Neuronal stem cell (in vitro differentiated cells): ENCODE measurements around the gene COMTD1.

Source experiments
- DNase-seq: peaks from one replicate; pipeline ENCODE4 v3.0.0-alpha.2; 2013; ENCODE audit warnings: low spot score
- H2AFZ ChIP-seq: one replicate; pipeline ENCODE4 v1.6.1; 2013; ENCODE audit warnings: mild to moderate bottlenecking, low read length, inconsistent platforms
- H2AK5ac ChIP-seq: 2 replicates; pipeline ENCODE4 v1.6.1; 2013; ENCODE audit warnings: low read depth, mild to moderate bottlenecking, inconsistent platforms, low read length, moderate library complexity, mixed read lengths
- H2BK120ac ChIP-seq: 2 replicates; pipeline ENCODE4 v1.6.1; 2013; ENCODE audit warnings: low read depth, mild to moderate bottlenecking, inconsistent platforms, low read length, moderate library complexity, mixed read lengths
- H2BK12ac ChIP-seq: one replicate; pipeline ENCODE4 v1.6.1; 2013; ENCODE audit warnings: low read length, inconsistent platforms
- H2BK15ac ChIP-seq: 2 replicates; pipeline ENCODE4 v1.6.1; 2013; ENCODE audit warnings: mild to moderate bottlenecking, low read length, inconsistent platforms, mixed read lengths
- H2BK5ac ChIP-seq: one replicate; pipeline ENCODE4 v1.6.1; 2013; ENCODE audit warnings: inconsistent platforms, mild to moderate bottlenecking, low read length, moderate library complexity
- H3K14ac ChIP-seq: one replicate; pipeline ENCODE4 v1.6.1; 2013; ENCODE audit warnings: low read length, inconsistent platforms
- H3K18ac ChIP-seq: 2 replicates; pipeline ENCODE4 v1.6.1; 2013; ENCODE audit warnings: low read length, inconsistent platforms
- H3K23ac ChIP-seq: 2 replicates; pipeline ENCODE4 v1.6.1; 2013; ENCODE audit warnings: low read depth, mild to moderate bottlenecking, mixed read lengths, low read length, inconsistent platforms; ENCODE audit not compliant: poor library complexity
- H3K27ac ChIP-seq: replicated peaks from 3 replicates; pipeline ENCODE4 v1.5.1; 2013; ENCODE audit warnings: low read length, inconsistent platforms
- H3K27me3 ChIP-seq, 3 experiments: 2 replicates each; pipeline ENCODE4 v1.6.1; 2013; ENCODE audit warnings: low read length in 3 of 3, mild to moderate bottlenecking in 2 of 3, inconsistent platforms in 1 of 3, low read depth in 1 of 3, mixed read lengths in 1 of 3, moderate library complexity in 1 of 3; ENCODE audit not compliant: control insufficient read depth in 3 of 3, insufficient read depth in 3 of 3
- H3K36me3 ChIP-seq, 2 donors: replicated peaks in 1 of 2; 2 replicates each; pipeline ENCODE4 v1.6.1; 2013; ENCODE audit warnings: low read length in 2 of 2; ENCODE audit not compliant: control insufficient read depth in 2 of 2, insufficient read depth in 2 of 2
- H3K4ac ChIP-seq: 2 replicates; pipeline ENCODE4 v1.6.1; 2013; ENCODE audit warnings: inconsistent platforms, mild to moderate bottlenecking, low read length, moderate library complexity
- H3K4me1 ChIP-seq, 2 donors: 1 replicate in 1 of 2; 2 replicates in 1 of 2; pipeline ENCODE4 v1.6.1; 2013; ENCODE audit warnings: low read length in 2 of 2, low read depth in 1 of 2; ENCODE audit not compliant: control insufficient read depth in 2 of 2, insufficient read depth in 1 of 2
- H3K4me2 ChIP-seq: one replicate; pipeline ENCODE4 v1.6.1; 2013; ENCODE audit warnings: mild to moderate bottlenecking, low read length, inconsistent platforms; ENCODE audit not compliant: insufficient read depth, poor library complexity, severe bottlenecking
- H3K4me3 ChIP-seq, 2 donors: 2 replicates each; pipeline ENCODE4 v1.5.1; 2013; ENCODE audit warnings: low read length in 2 of 2, mild to moderate bottlenecking in 2 of 2, inconsistent platforms in 1 of 2, moderate library complexity in 1 of 2
- H3K79me1 ChIP-seq: one replicate; pipeline ENCODE4 v1.6.1; 2013; ENCODE audit warnings: low read depth, mild to moderate bottlenecking, inconsistent platforms, low read length, moderate library complexity
- H3K9ac ChIP-seq: one replicate; pipeline ENCODE4 v1.6.1; 2013; ENCODE audit warnings: mild to moderate bottlenecking, low read depth, low read length, inconsistent platforms; ENCODE audit not compliant: poor library complexity
- H3K9me3 ChIP-seq, 2 donors: replicated peaks in 1 of 2; 2 replicates each; pipeline versions ENCODE3 to v1.6.1; 2013; ENCODE audit warnings: low read length in 2 of 2, mild to moderate bottlenecking in 2 of 2, inconsistent platforms in 1 of 2, low read depth in 1 of 2, mixed read lengths in 1 of 2, moderate library complexity in 1 of 2; ENCODE audit not compliant: control insufficient read depth in 2 of 2, insufficient read depth in 1 of 2
- H4K8ac ChIP-seq: one replicate; pipeline ENCODE4 v1.6.1; 2013; ENCODE audit warnings: low read depth, mild to moderate bottlenecking, inconsistent platforms, low read length, moderate library complexity
- H4K91ac ChIP-seq: one replicate; pipeline ENCODE4 v1.6.1; 2013; ENCODE audit warnings: low read length, low read depth, mild to moderate bottlenecking, inconsistent platforms; ENCODE audit not compliant: poor library complexity
- WGBS, 2 donors: extraction: QIAGEN DNeasy Blood & Tissue Kit; methylation state at CpG; one replicate each; pipeline ENCODE4 v1.1.7; 2013; ENCODE audit warnings: missing lambda C conversion rate in 2 of 2, mixed read lengths in 1 of 2; ENCODE audit not compliant: insufficient read length in 2 of 2, insufficient replicate concordance in 1 of 2; ENCODE audit errors: extremely low coverage in 2 of 2; 5-methylcytosine and 5-hydroxymethylcytosine counted together

COMTD1 gene

GRCh38 chr10:75281974-75282373 is 46.2 kb upstream of the COMTD1 start:
- Histone ChIP-seq H3K9me3 (no peaks in the 10 kb centered on the region), H2BK12ac (no peak overlapping the region), H2AK5ac (no peak overlapping the region), H3K4me1 (peaks cover 8 to 12% of the 10 kb centered on the region in 2 donors), H2BK120ac (no peak overlapping the region), H3K4ac (no peak overlapping the region), H3K4me3 (no peak overlapping the region), H3K23ac (no peak overlapping the region), H3K4me2 (no peak overlapping the region), H2AFZ (no peak overlapping the region), H3K27ac (no peak overlapping the region), H2BK15ac (no peak overlapping the region), H4K91ac (no peak overlapping the region), H3K27me3 (peaks cover 0 to 12% (median 0%) of the 10 kb centered on the region in 3 experiments), H3K9ac (no peak overlapping the region), H3K14ac (no peak overlapping the region), H3K36me3 (no peaks in the 10 kb centered on the region), H2BK5ac (no peak overlapping the region), H4K8ac (no peak overlapping the region), H3K18ac (no peak overlapping the region), H3K79me1 (no peaks in the 10 kb centered on the region)
- WGBS, 2 donors = no CpG with 5 or more reads among the region's 2 CpGs
- no peak for DNase-seq

GRCh38 chr10:75280236-75280635 is 44.5 kb upstream of the COMTD1 start:
- H3K36me3 ChIP-seq = no peaks in the 10 kb centered on the region
- no peak overlapping the region for H2BK5ac ChIP-seq
- H3K14ac ChIP-seq = no peak overlapping the region
- no peak overlapping the region for H2AFZ ChIP-seq
- no peak overlapping the region for H4K8ac ChIP-seq
- no peak overlapping the region for H3K4ac ChIP-seq
- no peak overlapping the region for H3K4me3 ChIP-seq
- DNase-seq = no peak
- no peak overlapping the region for H2BK12ac ChIP-seq
- no peak overlapping the region for H2BK120ac ChIP-seq
- H4K91ac ChIP-seq = no peak overlapping the region
- H3K79me1 ChIP-seq = no peaks in the 10 kb centered on the region
- no peak overlapping the region for H2BK15ac ChIP-seq
- H3K23ac ChIP-seq = no peak overlapping the region
- WGBS, 2 donors = no CpG with 5 or more reads among the region's 2 CpGs
- H3K4me2 ChIP-seq = no peak overlapping the region
- H3K27ac ChIP-seq = no peak overlapping the region
- peaks cover 8 to 12% of the 10 kb centered on the region in 2 donors for H3K4me1 ChIP-seq
- peaks cover 0 to 11% (median 0%) of the 10 kb centered on the region in 3 experiments for H3K27me3 ChIP-seq
- H3K9ac ChIP-seq = no peak overlapping the region
- no peak overlapping the region for H3K18ac ChIP-seq
- no peak overlapping the region for H2AK5ac ChIP-seq
- no peaks in the 10 kb centered on the region for H3K9me3 ChIP-seq

- no peaks in the 10 kb centered on the region for H3K4me1 ChIP-seq
- no peaks in the 10 kb centered on the region for H3K79me1 ChIP-seq
- peak overlapping the region; percentile 82 for H2BK5ac ChIP-seq
- H2BK120ac ChIP-seq = no peak overlapping the region
- peak overlapping the region; percentile 94 for H3K14ac ChIP-seq
- H2BK15ac ChIP-seq = peak overlapping the region; percentile 82
- H3K27ac ChIP-seq = no peak overlapping the region
- H3K4me2 ChIP-seq = no peak overlapping the region
- H3K23ac ChIP-seq = peak overlapping the region; percentile 87
- H3K27me3 ChIP-seq = peaks cover 0 to 6% (median 0%) of the 10 kb centered on the region in 3 experiments
- peaks cover 0 to 1% of the 10 kb centered on the region in 2 donors for H3K36me3 ChIP-seq
- H3K9me3 ChIP-seq = no peaks in the 10 kb centered on the region
- no peak overlapping the region for H3K4ac ChIP-seq
- H2AFZ ChIP-seq = no peak overlapping the region
- no CpG with 5 or more reads among the region's 46 CpGs for WGBS, 2 donors
- no peak overlapping the region for H3K9ac ChIP-seq
- peak overlapping the region; percentile 94 for H2BK12ac ChIP-seq
- no peak for DNase-seq
- peak overlapping the region; percentile 58 for H2AK5ac ChIP-seq
- H4K8ac ChIP-seq = no peak overlapping the region
- H4K91ac ChIP-seq = no peak overlapping the region
- peak overlapping the region; percentile 85 for H3K18ac ChIP-seq
- H3K4me3 ChIP-seq = no peak overlapping the region
Measured at GRCh38 chr10:75276069-75276872, 40.5 kb upstream of the COMTD1 start.

DNA sequence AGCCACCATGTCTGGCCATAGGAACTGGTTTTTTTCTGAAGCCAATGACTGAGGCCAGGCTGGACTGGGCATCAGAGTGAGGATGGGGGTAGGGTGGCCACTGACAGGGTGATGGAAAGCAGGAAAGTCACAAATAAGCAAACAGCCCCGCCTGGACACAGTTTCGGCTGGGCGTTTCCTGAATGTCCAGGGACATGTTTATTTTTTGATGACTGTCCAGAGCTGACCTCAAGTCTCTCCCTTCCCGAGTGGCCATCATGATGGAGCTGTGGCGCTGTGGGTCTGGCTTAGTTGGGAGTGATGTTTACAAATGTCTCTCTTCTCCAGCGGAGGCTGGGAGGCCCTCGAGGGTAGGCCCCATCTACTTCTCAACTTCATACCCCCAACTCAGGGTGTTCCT is 37.1 kb upstream of the COMTD1 start:
- H3K4me2 ChIP-seq = no peak overlapping the region
- no peak overlapping the region for H4K91ac ChIP-seq
- no peak overlapping the region for H2BK120ac ChIP-seq
- no peak overlapping the region for H2AFZ ChIP-seq
- peaks cover 0 to 1% of the 10 kb centered on the region in 2 donors for H3K36me3 ChIP-seq
- WGBS, 2 donors = no CpG with 5 or more reads among the region's 7 CpGs
- no peaks in the 10 kb centered on the region for H3K27me3 ChIP-seq
- no peak overlapping the region for H3K4ac ChIP-seq
- H3K9ac ChIP-seq = no peak overlapping the region
- H2BK12ac ChIP-seq = no peak overlapping the region
- no peak for DNase-seq
- H3K4me3 ChIP-seq = no peak overlapping the region
- H3K9me3 ChIP-seq = peaks cover 0 to 2% of the 10 kb centered on the region in 2 donors
- no peak overlapping the region for H2AK5ac ChIP-seq
- no peak overlapping the region for H3K18ac ChIP-seq
- H3K4me1 ChIP-seq = no peaks in the 10 kb centered on the region
- H3K27ac ChIP-seq = no peak overlapping the region
- peak overlapping the region; percentile 21 for H3K14ac ChIP-seq
- H3K23ac ChIP-seq = no peak overlapping the region
- no peak overlapping the region for H2BK15ac ChIP-seq
- no peak overlapping the region for H4K8ac ChIP-seq
- H2BK5ac ChIP-seq = no peak overlapping the region
- H3K79me1 ChIP-seq = no peaks in the 10 kb centered on the region
